ENCODE measurements around the gene CFAP141. TPM values are rescaled to one million over a fixed set of nuclear protein-coding genes. Genes with fewer than 3 reads are reported as not detected.

CFAP141 gene
- total RNA-seq, 1 experiment from 2014 or later: not detected

DNA sequence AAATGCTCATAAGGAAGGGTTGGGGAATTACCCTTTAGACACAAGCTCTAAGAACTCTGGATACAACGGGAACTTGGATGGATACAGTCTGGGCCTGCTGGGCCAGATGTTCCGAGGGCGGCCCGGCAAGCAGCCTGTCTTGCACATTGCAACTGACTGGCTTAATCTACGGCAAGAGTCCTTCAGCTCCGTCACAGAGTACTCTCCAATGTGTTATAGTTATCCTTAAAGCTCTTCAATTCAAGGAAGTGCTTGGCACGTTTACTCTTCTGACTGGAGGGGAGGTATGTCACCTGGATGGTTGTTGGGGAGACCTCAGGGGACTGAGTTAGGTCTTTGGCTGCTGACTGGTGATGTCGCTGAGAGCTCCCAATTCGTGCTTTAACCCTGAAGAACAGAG lies 1.1 kb upstream of the CFAP141 start:
- Histone ChIP-seq H4K20me1 (ENCODE audit: insufficient read depth) (no peaks in the 10 kb centered on the region), H3K36me3 (ENCODE audit: control insufficient read depth in 1 of 2, insufficient read depth in 2 of 2, low read length in 2 of 2) (peaks cover 19 to 21% of the 10 kb centered on the region in 2 experiments), H3K27me3 (ENCODE audit: insufficient read depth, low read length) (no peaks in the 10 kb centered on the region), H3K4me2 (ENCODE audit: low read length) (no peak overlapping the region), H3K79me2 (ENCODE audit: insufficient read depth, low read length) (peaks cover 4% of the 10 kb centered on the region; the same call in 1 of the 2 replicates), H3K4me1 (ENCODE audit: control insufficient read depth in 1 of 2, insufficient read depth in 2 of 2, low read length in 2 of 2) (peaks cover 13 to 23% of the 10 kb centered on the region in 2 experiments), H3K9ac (ENCODE audit: low read length) (no peak overlapping the region), H2AFZ (ENCODE audit: low read depth, low read length, poor library complexity, severe bottlenecking) (no peak overlapping the region), H3K9me2 (ENCODE audit: insufficient read depth) (no peaks in the 10 kb centered on the region), H3K9me3 (ENCODE audit: control insufficient read depth in 1 of 2, insufficient read depth in 1 of 2, low read depth in 1 of 2, low read length in 2 of 2) (no peaks in the 10 kb centered on the region), H3K4me3 (replicated peaks in 1 of 2; ENCODE audit: low read depth in 1 of 2, low read length in 2 of 2) (no peak overlapping the region), H3K27ac (ENCODE audit: low read depth, low read length) (no peak overlapping the region)
- intact Hi-C loops (cut with micrococcal nuclease): no loop called here
- no peak for ATAC-seq
- no TSS peak for BruUV-seq (replicated peaks)
- ChIA-PET RAD21 (ENCODE audit: low non-redundant PET in 1 of 2, low total read pairs in 2 of 2, uncharacterized antibody in 2 of 2, unreplicated experiment in 2 of 2) (no interaction called here), POLR2A (interaction anchor here (0.7 kb wide), 1 partner anchor 13 kb away, joined by 6 read pairs; a partner anchor contains a TSS), CTCF (interaction anchor here (1.2 kb wide), 1 partner anchor 8 kb away, joined by 8 read pairs; no protein-coding TSS in a partner anchor)
- TF ChIP-seq, protein P1, sequence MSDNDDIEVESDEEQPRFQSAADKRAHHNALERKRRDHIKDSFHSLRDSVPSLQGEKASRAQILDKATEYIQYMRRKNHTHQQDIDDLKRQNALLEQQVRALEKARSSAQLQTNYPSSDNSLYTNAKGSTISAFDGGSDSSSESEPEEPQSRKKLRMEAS (IDR thresholded peaks at IDR 0.05): no peak
- TF ChIP-seq, protein P2, sequence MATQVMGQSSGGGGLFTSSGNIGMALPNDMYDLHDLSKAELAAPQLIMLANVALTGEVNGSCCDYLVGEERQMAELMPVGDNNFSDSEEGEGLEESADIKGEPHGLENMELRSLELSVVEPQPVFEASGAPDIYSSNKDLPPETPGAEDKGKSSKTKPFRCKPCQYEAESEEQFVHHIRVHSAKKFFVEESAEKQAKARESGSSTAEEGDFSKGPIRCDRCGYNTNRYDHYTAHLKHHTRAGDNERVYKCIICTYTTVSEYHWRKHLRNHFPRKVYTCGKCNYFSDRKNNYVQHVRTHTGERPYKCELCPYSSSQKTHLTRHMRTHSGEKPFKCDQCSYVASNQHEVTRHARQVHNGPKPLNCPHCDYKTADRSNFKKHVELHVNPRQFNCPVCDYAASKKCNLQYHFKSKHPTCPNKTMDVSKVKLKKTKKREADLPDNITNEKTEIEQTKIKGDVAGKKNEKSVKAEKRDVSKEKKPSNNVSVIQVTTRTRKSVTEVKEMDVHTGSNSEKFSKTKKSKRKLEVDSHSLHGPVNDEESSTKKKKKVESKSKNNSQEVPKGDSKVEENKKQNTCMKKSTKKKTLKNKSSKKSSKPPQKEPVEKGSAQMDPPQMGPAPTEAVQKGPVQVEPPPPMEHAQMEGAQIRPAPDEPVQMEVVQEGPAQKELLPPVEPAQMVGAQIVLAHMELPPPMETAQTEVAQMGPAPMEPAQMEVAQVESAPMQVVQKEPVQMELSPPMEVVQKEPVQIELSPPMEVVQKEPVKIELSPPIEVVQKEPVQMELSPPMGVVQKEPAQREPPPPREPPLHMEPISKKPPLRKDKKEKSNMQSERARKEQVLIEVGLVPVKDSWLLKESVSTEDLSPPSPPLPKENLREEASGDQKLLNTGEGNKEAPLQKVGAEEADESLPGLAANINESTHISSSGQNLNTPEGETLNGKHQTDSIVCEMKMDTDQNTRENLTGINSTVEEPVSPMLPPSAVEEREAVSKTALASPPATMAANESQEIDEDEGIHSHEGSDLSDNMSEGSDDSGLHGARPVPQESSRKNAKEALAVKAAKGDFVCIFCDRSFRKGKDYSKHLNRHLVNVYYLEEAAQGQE (IDR thresholded peaks at IDR 0.05; ENCODE audit: low read depth): no peak
- TF ChIP-seq FOSL1 (IDR thresholded peaks at IDR 0.05; ENCODE audit: low read depth) (no peak), SRF (IDR thresholded peaks at IDR 0.05; ENCODE audit: low read depth) (no peak), CBX3 (IDR thresholded peaks at IDR 0.05; ENCODE audit: low read depth) (no peak), CEBPB (IDR thresholded peaks at IDR 0.05; ENCODE audit: low read depth) (no peak), POLR2AphosphoS5 (IDR thresholded peaks at IDR 0.05; ENCODE audit: low read depth, low read length) (no peak; the same call in 1 of the 2 replicates), ZNF274 (IDR thresholded peaks at IDR 0.05; ENCODE audit: low read depth, low read length) (no peak), YY1 (IDR thresholded peaks at IDR 0.05; ENCODE audit: extremely low read depth, insufficient replicate concordance, low read depth, low read length) (no peak)
- DNase-seq (ENCODE audit: low read depth, low spot score): no peak

Data from HCT116 (cell line).